Measurements from ENCODE around the gene CEACAM5.

The CEACAM5 gene

DNA sequence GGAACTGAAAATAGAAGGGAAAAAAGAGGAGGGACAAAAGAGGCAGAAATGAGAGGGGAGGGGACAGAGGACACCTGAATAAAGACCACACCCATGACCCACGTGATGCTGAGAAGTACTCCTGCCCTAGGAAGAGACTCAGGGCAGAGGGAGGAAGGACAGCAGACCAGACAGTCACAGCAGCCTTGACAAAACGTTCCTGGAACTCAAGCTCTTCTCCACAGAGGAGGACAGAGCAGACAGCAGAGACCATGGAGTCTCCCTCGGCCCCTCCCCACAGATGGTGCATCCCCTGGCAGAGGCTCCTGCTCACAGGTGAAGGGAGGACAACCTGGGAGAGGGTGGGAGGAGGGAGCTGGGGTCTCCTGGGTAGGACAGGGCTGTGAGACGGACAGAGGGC, at the start of gene CEACAM5:
TSS of gene CEACAM5 (plus strand) at position 146 of the 400 bp plus-strand sequence. CDS start at position 252, 106 bp downstream.
- Histone ChIP-seq H3K9me3 (replicated peaks in 1 of 11) (no peaks in the 10 kb centered on the region), H3K36me3 (no peaks in the 10 kb centered on the region), H3K27ac (no peak within 1 kb of the TSS), H3K9ac (no peak within 1 kb of the TSS), H3K27me3 (peaks cover 0 to 28% (median 11%) of the 10 kb centered on the region in 11 experiments; a peak in 12 of 22 replicates), H4K20me1 (peaks cover 0 to 38% (median 0%) of the 10 kb centered on the region in 11 experiments; a peak in 2 of 22 replicates), H3K4me1 (peaks cover 0 to 15% (median 4%) of the 10 kb centered on the region in 10 experiments; a peak in 6 of 20 replicates), H3K4me2 (peak within 1 kb of the TSS in 1 of 11 experiments; percentile 89; a peak in 2 of 22 replicates), H3K4me3 (no peak within 1 kb of the TSS)
- no peak for TF ChIP-seq Cebpa-rat (IDR thresholded peaks at IDR 0.05)

DNA sequence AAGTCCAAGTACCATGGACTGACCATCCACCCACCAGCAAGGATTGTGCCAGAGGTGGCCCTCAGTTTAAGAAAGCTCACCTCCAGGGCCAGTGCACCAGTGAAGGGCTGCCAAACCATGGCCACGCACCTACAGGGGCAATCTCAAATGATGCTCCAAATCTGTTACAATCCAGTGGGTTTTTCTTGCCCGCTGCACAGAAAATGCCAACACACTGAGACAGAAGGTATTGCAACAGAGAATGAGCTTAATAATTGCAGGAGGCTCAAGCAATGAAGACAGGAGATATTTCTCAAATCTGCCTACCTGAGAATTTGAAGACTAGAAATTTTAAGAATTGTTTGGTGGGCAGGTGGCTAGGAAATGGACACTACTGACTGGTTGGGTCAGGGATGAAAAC, 42.4 kb upstream of the CEACAM5 start:
- no peak overlapping the region for H3K4me3 ChIP-seq
- TF ChIP-seq Cebpa-rat (IDR thresholded peaks at IDR 0.05), result no peak
- no peak overlapping the region for H3K9ac ChIP-seq
- peaks cover 28 to 59% (median 43%) of the 10 kb centered on the region in 11 experiments for H3K9me3 ChIP-seq (replicated peaks in 1 of 11)
- H3K4me1 ChIP-seq, result peaks cover 0 to 11% (median 7%) of the 10 kb centered on the region in 10 experiments; a peak in 11 of 20 replicates
- H3K27ac ChIP-seq, result no peak overlapping the region
- no peak overlapping the region for H3K4me2 ChIP-seq
- no peaks in the 10 kb centered on the region for H3K27me3 ChIP-seq
- no peaks in the 10 kb centered on the region for H4K20me1 ChIP-seq
- 0 out of 22 replicates have a peak, but pooled peaks cover 0 to 5% (median 0%) of the 10 kb centered on the region in 11 experiments for H3K36me3 ChIP-seq

DNA sequence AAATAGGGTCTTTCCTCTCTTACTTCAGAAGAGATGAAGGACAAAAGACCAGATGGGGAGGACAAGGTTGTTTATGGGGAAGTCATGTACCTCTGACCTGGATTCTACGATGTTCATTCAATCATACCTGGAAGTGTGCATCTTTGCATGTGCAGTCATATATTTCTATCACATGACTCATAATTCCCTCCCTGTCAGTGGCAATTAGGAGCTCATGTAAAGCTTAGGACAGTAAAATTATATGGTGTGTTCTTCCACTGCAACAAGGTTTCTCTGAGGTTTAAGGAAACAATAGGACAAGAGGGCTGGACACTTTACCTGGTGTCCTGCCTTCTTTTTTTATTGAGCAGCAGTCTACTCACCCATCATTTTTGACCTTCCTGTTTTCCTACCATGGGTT, 40.1 kb upstream of the CEACAM5 start:
- no peak overlapping the region for H3K4me3 ChIP-seq
- peaks cover 39 to 66% (median 55%) of the 10 kb centered on the region in 11 experiments for H3K9me3 ChIP-seq (replicated peaks in 1 of 11)

DNA sequence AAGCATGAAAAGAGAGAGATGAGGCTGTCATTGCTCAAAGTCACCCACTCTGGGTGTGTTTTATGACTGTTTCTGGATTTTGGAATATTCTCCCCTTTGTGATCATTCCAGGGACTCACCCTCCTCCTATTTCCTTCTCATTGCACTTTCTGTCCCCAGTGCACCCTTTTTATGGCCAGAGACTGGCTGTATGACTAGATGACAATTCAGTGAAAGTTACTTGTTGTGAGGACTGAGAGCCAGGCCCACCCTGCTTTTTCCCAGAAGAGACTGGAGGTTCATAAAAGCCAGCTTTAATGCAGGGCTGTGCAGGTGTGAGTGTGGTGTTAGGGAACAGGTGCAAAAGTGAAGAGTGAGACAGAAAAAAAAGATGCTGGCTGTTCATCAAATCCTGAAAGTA, 37.7 kb upstream of the CEACAM5 start:
- no peak for TF ChIP-seq Cebpa-rat (IDR thresholded peaks at IDR 0.05)
- Histone ChIP-seq H3K36me3 (0 out of 22 replicates have a peak, but pooled peaks cover 0 to 5% (median 0%) of the 10 kb centered on the region in 11 experiments), H3K4me3 (no peak overlapping the region), H3K9ac (no peak overlapping the region), H3K27ac (no peak overlapping the region), H3K4me2 (no peak overlapping the region), H4K20me1 (no peaks in the 10 kb centered on the region), H3K4me1 (peaks cover 4 to 22% (median 16%) of the 10 kb centered on the region in 10 experiments; a peak in 17 of 20 replicates), H3K27me3 (no peaks in the 10 kb centered on the region), H3K9me3 (replicated peaks in 1 of 11) (peaks cover 22 to 41% (median 31%) of the 10 kb centered on the region in 11 experiments)

More for the DNA sequence above, 40.1 kb upstream of the CEACAM5 start:
- no peak for TF ChIP-seq Cebpa-rat (IDR thresholded peaks at IDR 0.05)
- H3K27me3 ChIP-seq, result no peaks in the 10 kb centered on the region
- H3K9ac ChIP-seq, result no peak overlapping the region
- 0 out of 22 replicates have a peak overlapping the region, but pooled peaks of 1 of the 11 experiments have one; percentile 8 for H3K4me2 ChIP-seq
- no peaks in the 10 kb centered on the region for H4K20me1 ChIP-seq
- H3K36me3 ChIP-seq, result 0 out of 22 replicates have a peak, but pooled peaks cover 0 to 5% (median 0%) of the 10 kb centered on the region in 11 experiments
- H3K27ac ChIP-seq, result no peak overlapping the region
- H3K4me1 ChIP-seq, result peaks cover 4 to 22% (median 16%) of the 10 kb centered on the region in 10 experiments; a peak in 17 of 20 replicates

DNA sequence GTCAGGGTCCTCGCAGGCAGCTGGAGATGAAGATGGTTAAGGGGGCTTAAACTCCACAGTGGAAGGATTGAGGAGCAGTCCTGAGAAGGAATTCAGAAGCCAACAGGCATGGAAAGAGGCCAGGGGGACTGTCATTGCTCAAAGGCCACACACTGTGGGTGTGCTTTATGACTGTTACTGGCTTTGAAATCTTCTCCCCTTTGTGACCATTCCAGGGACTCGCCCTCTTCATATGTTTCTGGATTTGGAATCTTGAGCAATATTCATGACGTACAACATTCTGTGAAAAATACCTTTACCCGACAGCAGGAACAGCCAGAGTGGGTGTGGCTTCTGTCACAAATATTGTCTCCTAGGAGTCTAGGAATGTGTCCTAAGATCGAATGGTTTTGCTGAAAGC, 36.9 kb upstream of the CEACAM5 start:
- Histone ChIP-seq H3K4me1 (peaks cover 4 to 22% (median 16%) of the 10 kb centered on the region in 10 experiments; a peak in 17 of 20 replicates), H3K9me3 (replicated peaks in 1 of 11) (peaks cover 15 to 34% (median 24%) of the 10 kb centered on the region in 11 experiments), H3K27me3 (no peaks in the 10 kb centered on the region), H3K4me2 (no peak overlapping the region), H3K9ac (no peak overlapping the region), H3K27ac (peak overlapping the region in 1 of 11 experiments; percentile 34; a peak in 1 of 22 replicates), H3K4me3 (no peak overlapping the region; a peak in 1 of 20 replicates), H3K36me3 (no peaks in the 10 kb centered on the region), H4K20me1 (no peaks in the 10 kb centered on the region)
- no peak for TF ChIP-seq Cebpa-rat (IDR thresholded peaks at IDR 0.05)

DNA sequence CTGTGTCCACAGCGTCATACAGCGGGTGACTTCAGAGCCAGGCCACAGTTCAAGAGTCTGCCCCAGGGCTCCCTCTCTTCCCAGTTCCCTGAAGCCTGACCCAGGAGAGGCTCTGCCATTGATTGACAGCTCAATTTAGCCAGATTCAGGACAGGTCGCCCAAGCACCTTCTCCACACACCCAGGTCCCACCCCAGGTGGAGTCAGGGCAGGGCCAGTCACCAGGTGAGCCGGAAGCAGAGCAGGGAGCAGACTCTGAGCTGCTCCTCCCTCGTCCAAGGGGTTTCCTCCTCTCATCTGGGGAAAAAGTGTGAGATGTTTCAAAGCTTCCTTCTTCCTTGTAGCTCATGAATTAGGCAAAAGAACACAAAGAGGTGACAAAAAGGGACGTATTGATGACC, 26.0 kb upstream of the CEACAM5 start:
- Histone ChIP-seq H3K4me3 (no peak overlapping the region), H4K20me1 (no peaks in the 10 kb centered on the region), H3K9ac (no peak overlapping the region), H3K36me3 (no peaks in the 10 kb centered on the region), H3K4me1 (peaks cover 0 to under 1% (median 0%) of the 10 kb centered on the region in 10 experiments; a peak in 1 of 20 replicates), H3K27me3 (no peaks in the 10 kb centered on the region), H3K9me3 (replicated peaks in 1 of 11) (no peaks in the 10 kb centered on the region), H3K4me2 (no peak overlapping the region), H3K27ac (no peak overlapping the region)
- TF ChIP-seq Cebpa-rat (IDR thresholded peaks at IDR 0.05), result no peak

DNA sequence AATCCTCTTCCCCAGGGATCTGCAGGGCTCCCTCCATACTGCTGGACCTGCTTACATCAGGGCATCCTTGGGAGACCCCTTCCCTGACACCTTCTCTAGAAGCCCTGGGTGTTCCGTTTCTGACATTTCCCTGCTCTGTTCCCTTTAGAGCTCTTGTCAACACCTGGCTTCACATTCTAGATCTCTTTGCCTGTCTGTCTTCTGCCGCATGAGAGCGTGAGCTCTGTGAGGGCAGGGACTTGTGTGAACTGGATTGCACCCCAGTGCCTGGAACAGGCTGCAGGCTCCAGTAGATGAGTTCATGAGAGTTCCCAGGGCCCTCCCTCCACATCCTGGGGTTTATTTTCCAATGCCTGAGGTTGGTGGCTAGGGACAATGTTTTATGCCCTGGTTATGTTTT, 21.0 kb upstream of the CEACAM5 start:
- Histone ChIP-seq H3K9me3 (replicated peaks in 1 of 11) (peaks cover 0 to 8% (median 0%) of the 10 kb centered on the region in 11 experiments; a peak in 5 of 22 replicates), H4K20me1 (0 out of 22 replicates have a peak, but pooled peaks cover 0 to 4% (median 0%) of the 10 kb centered on the region in 11 experiments), H3K36me3 (no peaks in the 10 kb centered on the region), H3K4me1 (peaks cover 9 to 44% (median 39%) of the 10 kb centered on the region in 10 experiments), H3K27ac (no peak overlapping the region), H3K4me2 (no peak overlapping the region), H3K9ac (no peak overlapping the region), H3K27me3 (no peaks in the 10 kb centered on the region), H3K4me3 (no peak overlapping the region)
- no peak for TF ChIP-seq Cebpa-rat (IDR thresholded peaks at IDR 0.05)

DNA sequence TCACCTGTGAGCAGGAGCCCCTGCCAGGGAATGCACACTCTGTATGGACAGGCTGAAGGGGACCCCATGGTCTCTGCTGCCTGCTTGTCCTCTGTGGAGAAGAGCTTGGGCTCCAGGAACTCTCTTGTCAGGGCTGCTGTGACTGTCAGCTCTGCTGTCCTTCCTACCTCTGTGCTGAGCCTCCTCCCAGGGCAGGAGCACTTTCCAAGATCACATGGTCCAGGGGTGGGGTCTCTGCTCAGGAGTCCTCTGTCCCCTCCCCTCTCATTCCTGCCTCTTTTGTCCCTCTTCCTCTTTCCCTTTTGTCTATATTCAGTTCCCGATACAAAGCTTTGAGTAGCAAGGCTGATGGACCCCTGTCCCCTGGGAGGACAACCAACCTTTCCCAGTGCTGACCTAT, 20.3 kb upstream of the CEACAM5 start, which contains the start of gene CEACAM7:
TSS of gene CEACAM7 (minus strand) at position 173 of the 400 bp plus-strand sequence. CDS start at position 68, 105 bp downstream.
- Histone ChIP-seq H3K9me3 (replicated peaks in 1 of 11) (peaks cover 0 to 15% (median 0%) of the 10 kb centered on the region in 11 experiments; a peak in 5 of 22 replicates), H3K4me3 (no peak within 1 kb of the TSS), H3K36me3 (no peaks in the 10 kb centered on the region), H3K9ac (no peak within 1 kb of the TSS), H3K4me1 (peaks cover 9 to 44% (median 39%) of the 10 kb centered on the region in 10 experiments), H3K27me3 (no peaks in the 10 kb centered on the region), H3K27ac (no peak within 1 kb of the TSS), H4K20me1 (0 out of 22 replicates have a peak, but pooled peaks cover 0 to 4% (median 0%) of the 10 kb centered on the region in 11 experiments), H3K4me2 (peak within 1 kb of the TSS in 8 of 11 experiments; percentile 22 to 56 (median 36); a peak in 16 of 22 replicates)
- TF ChIP-seq Cebpa-rat (IDR thresholded peaks at IDR 0.05), result no peak

DNA sequence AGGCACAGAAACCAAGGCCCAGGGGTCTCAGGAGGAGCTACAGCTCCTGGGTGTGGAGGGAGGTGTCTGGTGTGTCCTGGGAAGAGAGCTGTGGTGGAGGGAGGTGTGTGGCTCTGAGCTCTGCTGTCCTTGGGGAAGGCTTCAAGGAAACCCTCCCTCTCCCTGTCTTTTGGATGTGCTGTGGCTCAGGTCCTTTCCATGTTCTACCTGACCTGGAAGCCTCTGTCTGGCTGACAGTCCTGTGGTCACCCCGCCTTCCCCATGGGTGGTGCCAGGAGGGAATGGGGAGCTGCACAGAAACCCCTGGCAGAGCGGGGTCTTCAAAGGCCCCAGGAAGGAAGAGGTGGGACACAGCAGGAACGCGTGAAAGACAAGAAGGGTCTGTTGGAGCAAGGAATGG, 19.7 kb upstream of the CEACAM5 start:
- Histone ChIP-seq H3K4me3 (no peak overlapping the region), H3K4me1 (peaks cover 9 to 44% (median 39%) of the 10 kb centered on the region in 10 experiments), H3K36me3 (no peaks in the 10 kb centered on the region), H4K20me1 (0 out of 22 replicates have a peak, but pooled peaks cover 0 to 4% (median 0%) of the 10 kb centered on the region in 11 experiments), H3K4me2 (peak overlapping the region in 8 of 11 experiments; percentile 22 to 56 (median 36); a peak in 16 of 22 replicates), H3K27me3 (no peaks in the 10 kb centered on the region), H3K9me3 (replicated peaks in 1 of 11) (peaks cover 0 to 18% (median 0%) of the 10 kb centered on the region in 11 experiments; a peak in 5 of 22 replicates), H3K27ac (no peak overlapping the region), H3K9ac (no peak overlapping the region)
- TF ChIP-seq Cebpa-rat (IDR thresholded peaks at IDR 0.05), result no peak

All from BLaER1 treated with 17β-estradiol and CSF1 and Interleukin-3, amounts not matched to agents 10 nM and 100 nM (cell line).